MCF 10A (cell line): ENCODE measurements around the gene FARSA. TPM values are rescaled to one million over a fixed set of nuclear protein-coding genes. Genes with fewer than 3 reads are reported as not detected.

ENCODE experiments used
- BruUV-seq: library from RNA; stranded (reverse); fragments of 400-500 nt; replicated peaks from 2 replicates; lab custom pipeline; 2021; lab: Mats Ljungman, UMichigan
- CTCF ChIA-PET: fragments of 300-600 bp; sonication (Branson Sonifier 250); formaldehyde crosslinking; extraction: SDS; loops from one replicate; lab custom pipeline; 2021; ENCODE audit warnings: antibody characterized with exemption, inconsistent platforms; lab: Yijun Ruan, JAX
- POLR2A ChIA-PET: fragments of 300-600, 350-650 bp; sonication (Branson Sonifier 250); formaldehyde crosslinking; extraction: SDS; loops from one replicate; lab custom pipeline; 2020; ENCODE audit warnings: antibody characterized with exemption, inconsistent platforms; lab: Yijun Ruan, JAX
- DNase-seq: peaks from one replicate; pipeline ENCODE4 v3.0.0-alpha.2; 2018; ENCODE audit not compliant: unreplicated experiment
- H3K27ac Mint-ChIP-seq: one replicate; pipeline ENCODE4 v1.8.0; 2022; ENCODE audit warnings: mild to moderate bottlenecking, low read depth, mixed read lengths; ENCODE audit not compliant: unreplicated experiment
- H3K27me3 Mint-ChIP-seq: one replicate; pipeline ENCODE4 v1.8.0; 2022; ENCODE audit warnings: mixed read lengths; ENCODE audit not compliant: insufficient read depth, unreplicated experiment
- H3K36me3 Mint-ChIP-seq: one replicate; pipeline ENCODE4 v1.8.0; 2022; ENCODE audit warnings: mild to moderate bottlenecking, moderate library complexity, mixed read lengths; ENCODE audit not compliant: insufficient read depth, unreplicated experiment
- H3K4me1 Mint-ChIP-seq: one replicate; pipeline ENCODE4 v1.8.0; 2022; ENCODE audit warnings: mixed read lengths; ENCODE audit not compliant: insufficient read depth, unreplicated experiment
- H3K4me3 Mint-ChIP-seq: one replicate; pipeline ENCODE4 v1.8.0; 2022; ENCODE audit warnings: mild to moderate bottlenecking, moderate library complexity, mixed read lengths; ENCODE audit not compliant: unreplicated experiment
- H3K9me3 Mint-ChIP-seq: one replicate; pipeline ENCODE4 v1.8.0; 2022; ENCODE audit warnings: mixed read lengths; ENCODE audit not compliant: unreplicated experiment
- CTCF ChIP-seq: fragments of 200-600 bp; IDR thresholded peaks from one replicate; pipeline ENCODE4 v1.8.0; 2022; ENCODE audit warnings: antibody characterized with exemption, mild to moderate bottlenecking; ENCODE audit not compliant: unreplicated experiment
- intact Hi-C: fragments of 100-400 bp; cut with micrococcal nuclease; formaldehyde crosslinking; loops from 2 replicates; pipeline ENCODE4 v1.14.1; 2022
- total RNA-seq: library from RNA; stranded (reverse); gene quantifications from 2 replicates; pipeline ENCODE4 v1.2.3, GENCODE V29; 2022

The FARSA gene
- total RNA-seq, 1 experiment from 2014 or later, result 107 TPM

DNA sequence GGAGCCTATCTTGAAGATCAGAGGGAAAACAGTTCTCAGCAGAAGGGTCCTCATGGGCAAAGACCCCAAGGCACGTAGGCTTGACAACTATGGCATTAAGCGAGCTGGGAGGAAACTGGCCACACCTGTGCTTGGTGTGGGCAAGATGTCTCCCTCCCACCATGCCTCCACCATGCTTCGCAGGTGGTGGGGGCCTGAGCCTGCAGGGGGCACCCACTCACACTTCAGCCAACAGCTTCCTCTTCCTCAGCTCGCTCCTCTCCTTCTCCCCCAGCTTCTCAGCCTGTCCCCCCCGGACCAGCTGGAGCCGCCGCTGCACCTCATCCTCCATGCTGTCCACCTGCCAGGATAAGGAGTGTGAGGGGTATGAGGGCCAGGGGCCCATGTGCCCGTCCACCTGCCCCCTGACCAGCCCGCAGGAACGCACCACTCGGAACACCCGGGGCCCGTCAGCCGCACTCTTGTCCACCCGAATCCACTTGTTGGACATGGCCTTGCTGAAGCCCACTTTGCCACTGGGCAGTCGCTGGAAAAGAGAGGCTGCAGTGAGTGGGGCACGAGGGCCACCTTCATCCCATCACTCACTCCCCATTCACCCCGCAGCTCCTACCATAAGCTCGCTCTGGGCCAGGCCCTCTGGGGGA, 3.4 kb downstream of the FARSA start:
- H3K36me3 Mint-ChIP-seq, result peaks cover 73% of the 10 kb centered on the region
- DNase-seq, result no peak
- no TSS peak for BruUV-seq
- intact Hi-C loops, result no loop called here
- H3K27me3 Mint-ChIP-seq, result no peaks in the 10 kb centered on the region
- no peak overlapping the region for H3K4me3 Mint-ChIP-seq
- H3K4me1 Mint-ChIP-seq, result peaks cover 12% of the 10 kb centered on the region
- TF ChIP-seq CTCF, result no peak
- ChIA-PET POLR2A (interaction anchor here (0.6 to 1.2 kb wide), 2 partner anchors 39 to 164 kb away, joined by 3 to 4 read pairs; partner anchors contain the start of gene GCDH), CTCF (interaction anchor here (0.6 kb wide), 1 partner anchor 178 kb away, joined by 5 read pairs; no protein-coding TSS in a partner anchor)
- no peaks in the 10 kb centered on the region for H3K9me3 Mint-ChIP-seq
- no peak overlapping the region for H3K27ac Mint-ChIP-seq

- no peak overlapping the region for H3K4me3 Mint-ChIP-seq
- POLR2A ChIA-PET, result interaction anchor here (0.5 kb wide), 1 partner anchor 12 kb away, joined by 3 read pairs; no protein-coding TSS in a partner anchor
- no peaks in the 10 kb centered on the region for H3K27me3 Mint-ChIP-seq
- BruUV-seq, result no TSS peak
- TF ChIP-seq CTCF, result no peak
- intact Hi-C loops, result no loop called here
- H3K9me3 Mint-ChIP-seq, result no peaks in the 10 kb centered on the region
- no peak for DNase-seq
- CTCF ChIA-PET, result interaction anchor here (0.7 kb wide), 1 partner anchor 509 kb away, joined by 4 read pairs; no protein-coding TSS in a partner anchor
- no peaks in the 10 kb centered on the region for H3K4me1 Mint-ChIP-seq
- H3K27ac Mint-ChIP-seq, result no peak overlapping the region
- H3K36me3 Mint-ChIP-seq, result peaks cover 95% of the 10 kb centered on the region
These were observed 8.7 kb downstream of the FARSA start for GRCh38 chr19:12924621-12925310.

- intact Hi-C loops, result no loop called here
- ChIA-PET POLR2A (no interaction called here), CTCF (interaction anchor here (1.0 kb wide), 1 partner anchor 9 kb away, joined by 4 read pairs; no protein-coding TSS in a partner anchor)
- no TSS peak for BruUV-seq
- Mint-ChIP-seq H3K4me3 (no peak overlapping the region), H3K36me3 (peaks cover 93% of the 10 kb centered on the region), H3K27ac (no peak overlapping the region), H3K4me1 (peaks cover 6% of the 10 kb centered on the region), H3K9me3 (no peaks in the 10 kb centered on the region), H3K27me3 (no peaks in the 10 kb centered on the region)
- DNase-seq, result no peak
- TF ChIP-seq CTCF, result no peak
These were observed 10.6 kb downstream of the FARSA start for GRCh38 chr19:12922959-12923358.

DNA sequence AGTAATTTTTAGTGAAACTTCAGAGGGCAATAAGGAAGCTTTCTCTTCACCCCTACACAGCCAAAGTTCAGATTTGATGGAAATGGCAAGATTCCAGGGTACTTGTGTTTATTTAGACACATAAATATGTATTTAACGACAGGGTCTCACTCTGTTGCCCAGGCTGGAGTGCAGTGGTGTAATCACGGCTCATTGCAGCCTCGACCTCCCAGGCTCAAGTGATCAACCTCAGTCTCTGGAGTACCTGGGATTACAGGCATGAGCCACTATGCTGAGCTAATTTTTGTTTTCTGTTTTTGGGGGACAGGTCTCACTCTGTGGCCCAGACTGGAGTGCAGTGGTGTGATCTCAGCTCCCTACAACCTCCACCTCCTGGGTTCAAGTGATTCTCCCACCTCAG, 12.5 kb downstream of the FARSA start:
- no peak for DNase-seq
- Mint-ChIP-seq H3K9me3 (no peaks in the 10 kb centered on the region), H3K27me3 (no peaks in the 10 kb centered on the region), H3K4me3 (no peak overlapping the region), H3K27ac (no peak overlapping the region), H3K4me1 (peaks cover 6% of the 10 kb centered on the region), H3K36me3 (peaks cover 74% of the 10 kb centered on the region)
- BruUV-seq, result no TSS peak
- intact Hi-C loops, result no loop called here
- no peak for TF ChIP-seq CTCF
- ChIA-PET POLR2A (interaction anchor here (0.7 to 3.3 kb wide), 2 partner anchors 12 to 21 kb away, joined by 3 to 18 read pairs; partner anchors contain the start of gene FARSA), CTCF (no interaction called here)
